Nucleus accumbens (tissue), 56 donors: ENCODE measurements around the gene GP1BA.

Source experiments
- DNase-seq, 56 donors: peaks; one replicate each; lab custom pipeline; 2025; lab: John Stamatoyannopoulos, UW

The GP1BA gene

DNA sequence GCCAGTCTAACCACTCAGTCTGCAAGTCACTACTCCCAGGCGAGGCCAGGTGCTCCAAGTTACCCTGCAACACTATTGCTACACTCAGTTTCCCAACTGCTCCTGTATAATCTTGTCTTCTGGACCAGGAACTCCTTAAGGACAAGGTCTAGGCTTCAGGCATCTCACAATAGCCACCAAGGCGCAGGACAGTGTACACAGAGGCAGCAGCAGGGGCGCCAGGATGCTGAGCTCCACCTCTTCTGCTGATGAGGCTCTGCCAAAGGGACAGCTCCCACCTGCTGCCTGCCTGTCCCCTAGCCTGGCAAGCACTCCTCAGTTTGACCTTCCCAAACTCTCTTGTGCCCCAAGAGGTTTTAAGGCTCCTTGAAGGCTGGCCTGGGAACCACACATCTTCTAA lies 4.4 kb downstream of the GP1BA start:
- DNase-seq, result no peak

GRCh38 chr17:4937553-4937952 lies 5.5 kb downstream of the GP1BA start:
- no peak for DNase-seq

DNA sequence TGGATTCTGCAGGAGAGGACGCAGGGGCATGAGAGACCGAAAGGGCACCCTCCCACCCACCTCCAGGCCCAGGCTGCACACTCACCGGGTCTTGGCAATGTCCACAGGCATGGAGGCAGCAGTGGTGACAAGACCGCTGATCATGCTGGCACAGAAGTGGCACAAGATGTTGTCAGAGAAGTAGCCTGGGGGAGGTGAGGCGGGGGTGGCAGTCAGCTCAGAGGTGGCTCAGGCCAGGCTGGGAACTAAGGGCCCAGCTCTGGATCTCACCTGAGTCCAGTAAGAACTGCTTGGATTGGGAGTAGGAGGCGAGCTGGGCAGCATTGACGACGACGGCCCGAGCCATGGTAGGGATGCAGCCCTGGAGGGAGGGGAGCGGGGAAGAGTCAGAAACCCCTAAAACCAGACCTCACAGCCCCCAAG lies 6.0 kb downstream of the GP1BA start:
- DNase-seq, result no peak

DNA sequence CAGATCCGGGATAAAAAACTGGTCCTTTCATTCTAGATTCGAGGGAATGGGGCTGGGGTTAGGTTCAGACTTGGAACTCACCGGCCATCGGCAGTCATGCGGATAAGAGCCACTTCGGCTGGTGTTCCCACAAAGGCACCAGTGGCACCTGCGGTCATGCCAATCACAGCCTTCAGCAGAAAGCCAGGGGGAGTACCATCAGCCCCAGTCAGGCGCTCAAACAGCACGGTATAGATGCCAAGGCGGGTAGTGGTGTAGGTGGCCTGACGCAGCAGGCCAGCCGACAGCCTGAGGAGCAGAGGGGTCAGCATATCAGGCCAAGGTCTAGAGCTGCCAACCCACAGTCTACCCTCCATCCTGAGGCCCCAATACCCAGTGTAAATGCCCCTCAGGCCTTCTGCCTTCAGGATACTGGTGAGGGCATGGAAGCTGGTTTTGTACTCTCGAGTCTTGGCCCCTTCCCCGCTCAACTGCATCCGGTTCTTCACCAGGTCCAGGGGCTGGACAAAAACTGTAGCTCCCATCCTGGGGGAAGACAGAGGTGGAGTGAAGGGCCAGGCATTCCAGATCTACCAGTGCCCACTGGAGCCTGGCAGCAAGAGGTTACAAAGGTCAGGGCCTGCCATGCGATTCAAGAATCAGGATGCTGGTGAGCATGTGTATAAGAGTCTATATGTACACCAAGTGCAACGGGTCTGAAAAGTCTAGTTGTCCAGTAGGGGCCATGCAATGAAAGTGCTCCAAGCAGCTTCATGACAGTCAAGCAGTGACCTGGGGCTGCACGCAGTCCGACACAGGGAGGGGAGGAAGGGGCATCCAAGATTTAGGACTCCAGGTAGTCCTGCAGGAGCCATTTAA lies 6.8 kb downstream of the GP1BA start:
- no peak for DNase-seq

GRCh38 chr17:4939546-4939795 lies 7.4 kb downstream of the GP1BA start:
- peak in 3 of 56 donors; percentile 35 to 69 (median 63) for DNase-seq

- peak; percentile 64 to 100 (median 94) for DNase-seq
Observed at GRCh38 chr17:4939796-4940554, 7.9 kb downstream of the GP1BA start, which contains the start of the genes RNF167 and SLC25A11. RNF167 (plus strand) TSS chr17:4940268; CDS start chr17:4940910, 642 bp downstream. SLC25A11 (minus strand) TSS chr17:4940046; CDS start chr17:4939910, 136 bp downstream.

DNA sequence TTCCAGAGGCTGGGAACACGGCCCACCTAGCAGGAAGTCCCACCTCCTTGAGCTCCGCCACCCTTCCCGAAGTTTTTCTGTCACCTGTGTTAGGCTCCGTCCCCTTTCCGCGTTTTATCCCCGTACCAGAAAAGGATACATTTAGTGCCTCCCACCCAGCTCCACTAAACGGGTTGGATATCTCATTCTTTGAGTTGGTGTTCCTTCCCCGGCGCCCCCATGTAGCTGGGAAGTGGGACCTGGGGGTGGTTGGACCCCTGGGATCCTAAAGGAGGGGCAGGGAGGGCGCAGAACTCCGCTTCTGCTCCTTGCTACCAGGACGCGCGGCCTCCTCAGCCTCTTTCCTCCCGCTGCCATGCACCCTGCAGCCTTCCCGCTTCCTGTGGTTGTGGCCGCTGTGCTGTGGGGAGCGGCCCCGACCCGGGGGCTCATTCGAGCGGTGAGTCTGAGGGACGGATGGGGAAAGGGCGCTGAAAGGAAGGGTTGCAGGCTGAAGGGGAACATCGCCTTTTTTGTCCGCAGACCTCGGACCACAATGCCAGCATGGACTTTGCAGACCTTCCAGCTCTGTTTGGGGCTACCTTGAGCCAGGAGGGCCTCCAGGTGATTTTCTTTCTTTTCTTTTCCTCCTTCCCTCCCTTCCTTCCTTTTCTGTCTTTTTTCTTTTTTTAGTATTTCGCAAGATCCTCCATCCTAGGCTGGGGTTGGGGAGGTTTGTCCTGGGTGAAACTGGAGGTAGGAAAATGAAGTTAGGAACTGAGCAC lies 8.7 kb downstream of the GP1BA start:
- no peak for DNase-seq

- no peak for DNase-seq
Observed at GRCh38 chr17:4941319-4941610, 9.2 kb downstream of the GP1BA start.

DNA sequence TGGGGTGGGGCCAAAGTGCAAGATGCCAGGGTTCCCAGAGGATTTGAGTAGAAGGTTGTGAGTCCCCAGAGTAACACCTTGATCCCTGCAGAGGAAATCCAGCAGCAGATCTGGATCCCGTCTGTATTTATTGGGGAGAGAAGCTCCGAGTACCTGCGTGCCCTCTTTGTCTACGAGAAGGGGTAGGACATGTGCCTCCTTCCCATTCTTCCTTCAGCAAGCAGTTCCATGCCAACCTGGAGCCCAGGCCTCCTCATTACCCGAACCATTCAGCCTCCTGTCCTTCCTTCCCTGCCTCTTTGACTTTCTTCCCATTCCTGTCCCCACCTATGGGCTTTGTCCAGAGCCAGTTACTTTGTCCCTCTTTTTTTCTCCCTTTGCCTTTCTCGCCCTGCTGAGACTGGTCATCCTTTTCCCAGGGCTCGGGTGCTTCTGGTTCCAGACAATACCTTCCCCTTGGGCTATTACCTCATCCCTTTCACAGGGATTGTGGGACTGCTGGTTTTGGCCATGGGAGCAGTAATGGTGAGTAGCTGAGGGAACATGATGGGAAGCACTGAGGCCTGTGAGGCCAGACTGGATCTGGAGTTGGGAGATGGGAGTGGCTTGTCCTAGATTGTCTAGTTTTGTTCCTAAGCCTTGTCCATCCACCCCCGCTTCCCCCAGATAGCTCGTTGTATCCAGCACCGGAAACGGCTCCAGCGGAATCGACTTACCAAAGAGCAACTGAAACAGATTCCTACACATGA lies 10.9 kb downstream of the GP1BA start:
- no peak for DNase-seq

- no peak for DNase-seq
Observed at GRCh38 chr17:4944163-4944553, 12.1 kb downstream of the GP1BA start.

DNA sequence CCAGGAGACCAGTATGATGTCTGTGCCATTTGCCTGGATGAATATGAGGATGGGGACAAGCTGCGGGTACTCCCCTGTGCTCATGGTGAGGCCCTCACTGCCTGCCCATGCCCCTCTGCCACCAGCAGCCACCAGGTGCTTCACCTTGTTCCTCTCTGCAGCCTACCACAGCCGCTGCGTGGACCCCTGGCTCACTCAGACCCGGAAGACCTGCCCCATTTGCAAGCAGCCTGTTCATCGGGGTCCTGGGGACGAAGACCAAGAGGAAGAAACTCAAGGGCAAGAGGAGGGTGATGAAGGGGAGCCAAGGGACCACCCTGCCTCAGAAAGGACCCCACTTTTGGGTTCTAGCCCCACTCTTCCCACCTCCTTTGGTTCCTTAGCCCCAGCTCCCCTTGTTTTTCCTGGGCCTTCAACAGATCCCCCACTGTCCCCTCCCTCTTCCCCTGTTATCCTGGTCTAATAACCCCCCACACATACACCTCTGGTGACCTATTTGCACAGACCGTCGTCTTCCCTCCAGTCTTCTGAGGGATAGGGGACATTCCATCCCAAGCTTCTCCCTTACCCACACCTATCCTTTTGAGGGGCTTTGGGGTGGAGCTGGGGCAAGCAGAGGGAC lies 12.6 kb downstream of the GP1BA start:
- no peak for DNase-seq

- peak in 20 of 56 donors; percentile 2 to 85 (median 24) for DNase-seq
Observed at GRCh38 chr17:4945176-4945943, 13.3 kb downstream of the GP1BA start.

GRCh38 chr17:4945944-4946280 lies 13.8 kb downstream of the GP1BA start:
- DNase-seq, result no peak

- no peak for DNase-seq
Observed at GRCh38 chr17:4946312-4946976, 14.4 kb downstream of the GP1BA start.

DNA sequence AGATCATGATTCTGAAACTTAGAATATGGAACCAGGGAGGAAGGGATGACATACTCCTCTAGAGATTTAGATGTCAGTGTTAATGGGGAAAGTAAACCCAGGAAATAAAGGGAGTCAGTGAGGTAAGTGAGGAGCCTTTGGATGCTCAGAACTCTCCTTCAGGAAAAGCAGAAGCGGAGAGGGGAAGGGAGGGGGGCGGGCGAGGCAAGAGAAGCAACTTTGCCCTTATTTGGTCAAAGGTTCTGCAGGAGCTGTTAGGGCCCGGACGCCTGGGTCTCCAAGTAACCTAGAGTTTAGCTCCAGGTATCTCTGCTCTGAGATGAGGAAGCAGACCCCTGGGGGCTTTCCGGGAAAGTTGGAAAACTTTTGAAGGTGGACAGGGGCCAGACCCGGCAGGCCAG lies 14.9 kb downstream of the GP1BA start:
- peak in 2 of 56 donors; percentile 9 to 37 for DNase-seq

GRCh38 chr17:4947411-4948165 lies 15.5 kb downstream of the GP1BA start:
- DNase-seq, result peak in 27 of 56 donors; percentile 18 to 64 (median 43)

GRCh38 chr17:4948166-4948930 lies 16.3 kb downstream of the GP1BA start, which contains the start of gene PFN1:
PFN1 (minus strand) TSS chr17:4948530; CDS start chr17:4948394, 136 bp downstream.
- DNase-seq, result peak in 54 of 56 donors; percentile 41 to 92 (median 78)
